IMR-90 (cell line): ENCODE measurements around the gene CUEDC2. TPM values are rescaled to one million over a fixed set of nuclear protein-coding genes. Genes with fewer than 3 reads are reported as not detected.

Experiments
- ATAC-seq: fragments of 200-7000 bp; cut with Tn5 transposase; 2 replicates; pipeline ENCODE4 v1.9.1; 2020; ENCODE audit warnings: low read depth, mild to moderate bottlenecking, moderate library complexity
- BruUV-seq: library from RNA; stranded (reverse); fragments of 400-500 nt; replicated peaks from 2 replicates; lab custom pipeline; 2021; lab: Mats Ljungman, UMichigan
- CTCF ChIA-PET: fragments of 300-600 bp; formaldehyde crosslinking; extraction: SDS; loops from one replicate; lab custom pipeline; 2021; ENCODE audit warnings: antibody characterized with exemption; lab: Yijun Ruan, JAX
- POLR2A ChIA-PET: fragments of 300-600 bp; sonication (Branson Sonifier 250); formaldehyde crosslinking; loops from one replicate; lab custom pipeline; 2022; ENCODE audit warnings: antibody characterized with exemption; ENCODE audit not compliant: unreplicated experiment; lab: Charles Lee
- DNase-seq: peaks from one replicate; pipeline ENCODE4 v3.0.0; 2013
- H2AFZ ChIP-seq: replicated peaks from 2 replicates; pipeline ENCODE3; 2013; ENCODE audit warnings: low read length, mild to moderate bottlenecking; ENCODE audit not compliant: poor library complexity
- H2AK5ac ChIP-seq: 2 replicates; pipeline ENCODE4 v1.6.1; 2013; ENCODE audit warnings: low read depth, low read length, inconsistent platforms
- H2AK9ac ChIP-seq: replicated peaks from 2 replicates; pipeline ENCODE3; 2013; ENCODE audit warnings: mild to moderate bottlenecking, low read depth, low read length, moderate library complexity; ENCODE audit not compliant: poor library complexity
- H2BK120ac ChIP-seq: 2 replicates; pipeline ENCODE4 v1.6.1; 2013; ENCODE audit warnings: low read depth, low read length, inconsistent platforms
- H2BK15ac ChIP-seq: 3 replicates; pipeline ENCODE4 v1.6.1; 2013; ENCODE audit warnings: low read depth, low read length, inconsistent platforms
- H2BK20ac ChIP-seq: 2 replicates; pipeline ENCODE4 v1.6.1; 2013; ENCODE audit warnings: low read depth, mild to moderate bottlenecking, inconsistent platforms, low read length, moderate library complexity
- H2BK5ac ChIP-seq: 2 replicates; pipeline ENCODE4 v1.6.1; 2013; ENCODE audit warnings: mild to moderate bottlenecking, low read depth, low read length, inconsistent platforms; ENCODE audit not compliant: poor library complexity, severe bottlenecking
- H3K14ac ChIP-seq: replicated peaks from 2 replicates; pipeline ENCODE4 v1.6.1; 2013; ENCODE audit warnings: low read depth, low read length, inconsistent platforms
- H3K18ac ChIP-seq: 2 replicates; pipeline ENCODE4 v1.6.1; 2013; ENCODE audit warnings: low read depth, low read length, control low read depth
- H3K23ac ChIP-seq: 2 replicates; pipeline ENCODE4 v1.6.1; 2013; ENCODE audit warnings: low read depth, low read length, inconsistent platforms
- H3K27ac ChIP-seq: 2 replicates; pipeline ENCODE4 v1.5.1; 2013; ENCODE audit warnings: mild to moderate bottlenecking, control low read depth, low read length; ENCODE audit not compliant: insufficient read depth
- H3K27me3 ChIP-seq: 2 replicates; pipeline ENCODE4 v1.6.1; 2013; ENCODE audit warnings: low read length; ENCODE audit not compliant: control insufficient read depth, insufficient read depth
- H3K36me3 ChIP-seq: 2 replicates; pipeline ENCODE4 v1.6.1; 2013; ENCODE audit warnings: low read length, mixed read lengths; ENCODE audit not compliant: control insufficient read depth, insufficient read depth
- H3K4ac ChIP-seq: 2 replicates; pipeline ENCODE4 v1.6.1; 2013; ENCODE audit warnings: low read depth, low read length, inconsistent platforms
- H3K4me1 ChIP-seq: 2 replicates; pipeline ENCODE4 v1.6.1; 2013; ENCODE audit warnings: low read length, mixed read lengths; ENCODE audit not compliant: control insufficient read depth, insufficient read depth
- H3K4me2 ChIP-seq: 2 replicates; pipeline ENCODE4 v1.6.1; 2013; ENCODE audit warnings: low read depth, mild to moderate bottlenecking, control low read depth, low read length, moderate library complexity
- H3K4me3 ChIP-seq: 2 replicates; pipeline ENCODE4 v1.5.1; 2013; ENCODE audit warnings: low read depth, mild to moderate bottlenecking, control low read depth, low read length, moderate library complexity; ENCODE audit not compliant: insufficient read depth
- H3K56ac ChIP-seq: 2 replicates; pipeline ENCODE4 v1.6.1; 2013; ENCODE audit warnings: low read length, inconsistent platforms; ENCODE audit not compliant: insufficient read depth; ENCODE audit errors: extremely low read depth
- H3K79me1 ChIP-seq, 2 experiments: 2 replicates each; pipeline ENCODE4 v1.6.1; 2013; ENCODE audit warnings: low read length in 2 of 2, inconsistent platforms in 1 of 2, low read depth in 1 of 2
- H3K9ac ChIP-seq: 2 replicates; pipeline ENCODE4 v1.6.1; 2013; ENCODE audit warnings: low read depth, low read length, control low read depth
- H3K9me1 ChIP-seq: 2 replicates; pipeline ENCODE4 v1.6.1; 2013; ENCODE audit warnings: low read length, inconsistent platforms; ENCODE audit not compliant: insufficient read depth
- H3K9me3 ChIP-seq: 2 replicates; pipeline ENCODE4 v1.6.1; 2013; ENCODE audit warnings: low read length; ENCODE audit not compliant: control insufficient read depth, insufficient read depth
- H4K20me1 ChIP-seq: 2 replicates; pipeline ENCODE4 v1.6.1; 2013; ENCODE audit warnings: low read length, inconsistent platforms; ENCODE audit not compliant: insufficient read depth
- H4K5ac ChIP-seq: 2 replicates; pipeline ENCODE4 v1.6.1; 2013; ENCODE audit warnings: mild to moderate bottlenecking, low read depth, low read length, control low read depth
- H4K8ac ChIP-seq, 2 experiments: 2 replicates each; pipeline ENCODE4 v1.6.1; 2013; ENCODE audit warnings: low read depth in 2 of 2, low read length in 2 of 2, control low read depth in 1 of 2, inconsistent platforms in 1 of 2
- H4K91ac ChIP-seq: 2 replicates; pipeline ENCODE4 v1.6.1; 2013; ENCODE audit warnings: low read depth, low read length, inconsistent platforms; ENCODE audit not compliant: insufficient read depth
- RAD21 ChIP-seq: IDR thresholded peaks from 2 replicates; pipeline ENCODE4 v1.6.1; 2012; ENCODE audit warnings: low read length, improper control_type of control experiment
- SMC3 ChIP-seq: fragments of 150-350 bp; IDR thresholded peaks from 2 replicates; pipeline ENCODE4 v1.6.1; 2016; ENCODE audit warnings: low read depth, mild to moderate bottlenecking, antibody characterized with exemption, low read length, moderate library complexity
- WGBS, 2 experiments: methylation state at CpG; one replicate each; pipeline versions ENCODE4 v1.1.5 to v1.1.7; 2013; ENCODE audit warnings: missing lambda C conversion rate in 2 of 2; ENCODE audit not compliant: insufficient read length in 1 of 2; ENCODE audit errors: extremely low coverage in 2 of 2; 5-methylcytosine and 5-hydroxymethylcytosine counted together
- dilution Hi-C: fragments of 300-500 bp; cut with HindIII; formaldehyde crosslinking; loops from one replicate; pipeline ENCODE4 v1.14.3; 2018; ENCODE audit warnings: low sequenced_read_pairs; ENCODE audit not compliant: unreplicated experiment
- in situ Hi-C: fragments of 300-500 bp; cut with MboI; formaldehyde crosslinking; loops from 3 replicates; pipeline ENCODE4 v1.14.3; 2019; ENCODE audit warnings: low sequenced_read_pairs, inconsistent platforms, mixed read lengths
- intact Hi-C: fragments of 100-400 bp; cut with micrococcal nuclease; formaldehyde crosslinking; loops from 2 replicates; pipeline ENCODE4 v1.10.0; 2022
- polyA plus RNA-seq, 3 experiments: library from polyadenylated mRNA; depleted of rRNA; stranded (reverse); fragments of >200 nt; gene quantifications; 2 replicates each; pipeline ENCODE4 v1.2.3, GENCODE V29; 2012; ENCODE audit warnings: low replicate concordance in 1 of 3
- total RNA-seq: library from RNA; depleted of rRNA; stranded (reverse); fragments of >200 nt; gene quantifications from 2 replicates; pipeline ENCODE4 v1.2.3, GENCODE V29; 2012

Gene CUEDC2
- total and polyA plus RNA-seq, 2 of the 4 experiments (the other 2 are of a cell fraction) = 55.7 to 84.9 TPM

GRCh38 chr10:102411341-102412255 is 20.8 kb downstream of the CUEDC2 start:
- no peak overlapping the region for H3K4me3 ChIP-seq
- no peak overlapping the region for H2BK5ac ChIP-seq
- intact Hi-C loops = no loop called here
- H3K14ac ChIP-seq = no peak overlapping the region
- peaks cover 0 to 4% of the 10 kb centered on the region in 2 experiments; a peak in 1 of 4 replicates for H3K79me1 ChIP-seq
- peaks cover 11% of the 10 kb centered on the region; the same call in 1 of the 2 replicates for H3K9me1 ChIP-seq
- no peak overlapping the region for H2AK5ac ChIP-seq
- ChIA-PET CTCF (no interaction called here), POLR2A (no interaction called here)
- H2BK120ac ChIP-seq = no peak overlapping the region
- no TSS peak for BruUV-seq
- H4K5ac ChIP-seq = no peak overlapping the region
- in situ Hi-C loops = no loop called here
- H3K23ac ChIP-seq = no peak overlapping the region
- no peak overlapping the region for H2BK15ac ChIP-seq
- peaks cover 8% of the 10 kb centered on the region; the same call in 1 of the 2 replicates for H3K4me1 ChIP-seq
- H3K27ac ChIP-seq = no peak overlapping the region
- H3K9me3 ChIP-seq = no peaks in the 10 kb centered on the region
- 93% methylated on average over 2 of the region's 14 CpGs; no CpG with 5 or more reads in 1 of the 2 experiments for WGBS, 2 experiments
- DNase-seq (no peak), ATAC-seq (no peak)
- H4K91ac ChIP-seq = no peak overlapping the region
- no peak overlapping the region for H2AK9ac ChIP-seq
- H3K27me3 ChIP-seq = peaks cover 68% of the 10 kb centered on the region
- no peak overlapping the region for H3K9ac ChIP-seq
- no peaks in the 10 kb centered on the region for H4K20me1 ChIP-seq
- no peaks in the 10 kb centered on the region for H3K36me3 ChIP-seq
- H4K8ac ChIP-seq = no peak overlapping the region; a peak in 1 of 4 replicates
- no peak overlapping the region for H2BK20ac ChIP-seq
- H2AFZ ChIP-seq = no peak overlapping the region
- TF ChIP-seq SMC3 = no peak
- no peak for TF ChIP-seq RAD21
- H3K56ac ChIP-seq = no peak overlapping the region
- dilution Hi-C loops = no loop called here
- no peak overlapping the region for H3K18ac ChIP-seq
- no peak overlapping the region for H3K4me2 ChIP-seq
- H3K4ac ChIP-seq = no peak overlapping the region
